Kidney (tissue), 14 donors: Measurements from ENCODE around the gene CD37. TPM values are rescaled to one million over a fixed set of nuclear protein-coding genes. Genes with fewer than 3 reads are reported as not detected.

Source experiments
- DNase-seq, 5 donors: peaks; one replicate each; pipeline ENCODE4 v3.0.0-alpha.2; 2013 to 2020
- FAIRE-seq: peaks from 2 replicates; lab custom pipeline; 2012; peaks lifted over from hg19 to GRCh38; lab: Jason Lieb, UNC
- H3K27ac ChIP-seq, 2 donors: one replicate each; pipeline ENCODE4 v1.7.0; 2013; ENCODE audit warnings: low read depth in 2 of 2, low read length in 2 of 2, inconsistent platforms in 1 of 2
- H3K27me3 ChIP-seq: one replicate; pipeline ENCODE4 v1.7.1; 2013; ENCODE audit warnings: low read length, inconsistent platforms; ENCODE audit not compliant: control insufficient read depth, insufficient read depth
- H3K36me3 ChIP-seq, 3 donors: one replicate each; pipeline versions ENCODE4 v1.7.0 to v1.7.1; 2013; ENCODE audit warnings: low read length in 3 of 3, control low read depth in 1 of 3, inconsistent platforms in 1 of 3; ENCODE audit not compliant: insufficient read depth in 3 of 3, control insufficient read depth in 2 of 3
- H3K4me1 ChIP-seq, 3 donors: one replicate each; pipeline versions ENCODE4 v1.7.0 to v1.7.1; 2013; ENCODE audit warnings: low read length in 3 of 3, inconsistent platforms in 1 of 3, low read depth in 1 of 3; ENCODE audit not compliant: control insufficient read depth in 2 of 3, insufficient read depth in 2 of 3
- H3K4me3 ChIP-seq, 3 donors: one replicate each; pipeline versions ENCODE4 v1.7.0 to v1.8.1; 2013; ENCODE audit warnings: low read length in 3 of 3, control low read depth in 1 of 3, inconsistent platforms in 1 of 3
- H3K9ac ChIP-seq, 3 donors: one replicate each; pipeline versions ENCODE4 v1.7.0 to v1.7.1; 2013; ENCODE audit warnings: low read length in 3 of 3, control low read depth in 1 of 3, inconsistent platforms in 1 of 3
- H3K9me3 ChIP-seq, 3 donors: one replicate each; pipeline versions ENCODE4 v1.7.0 to v1.7.1; 2013; ENCODE audit warnings: low read length in 3 of 3, control low read depth in 1 of 3, inconsistent platforms in 1 of 3; ENCODE audit not compliant: control insufficient read depth in 2 of 3, insufficient read depth in 1 of 3
- intact Hi-C: fragments of 100-400 bp; cut with DNase I; formaldehyde crosslinking; loops from one replicate; pipeline ENCODE4 v1.11.1; 2022
- polyA plus RNA-seq: library from polyadenylated mRNA; stranded (reverse); fragments of 350-450 nt; fragmentation: Illumina TruSeq; extraction: RNeasy Lipid Tissue Mini Kit (QIAGEN cat#74804); gene quantifications from one replicate; pipeline ENCODE4 v1.2.3, GENCODE V29; 2014; ENCODE audit warnings: low read depth, low replicate concordance; ENCODE audit not compliant: insufficient read depth
- total RNA-seq: library from RNA; stranded (reverse); fragmentation: NEBNext Ultra II Directional; extraction: Animal tissue kit (Norgen Biotek cat#: 25700); gene quantifications from one replicate; pipeline ENCODE4 v1.2.1, GENCODE V29; 2021
- TF ChIP-seq, protein P1 (sequence below): IDR thresholded peaks from 3 replicates; pipeline ENCODE4 v1.5.1; 2012; ENCODE audit warnings: mild to moderate bottlenecking, moderate library complexity, borderline replicate concordance; ENCODE audit not compliant: insufficient read depth; ENCODE audit errors: extremely low read depth
- donor health status: control.
- donor health status: control.
- donor health status: control.
- donor health status: control.
- donor health status: control.
- donor health status: DM: yes; HTN: yes; CAD: no.
- donor health status: Normal renal cell carcinoma (clear cell type).

CD37 gene
- total and polyA plus RNA-seq, 2 donors from 2014 or later: 3.8 to 35.7 TPM

DNA sequence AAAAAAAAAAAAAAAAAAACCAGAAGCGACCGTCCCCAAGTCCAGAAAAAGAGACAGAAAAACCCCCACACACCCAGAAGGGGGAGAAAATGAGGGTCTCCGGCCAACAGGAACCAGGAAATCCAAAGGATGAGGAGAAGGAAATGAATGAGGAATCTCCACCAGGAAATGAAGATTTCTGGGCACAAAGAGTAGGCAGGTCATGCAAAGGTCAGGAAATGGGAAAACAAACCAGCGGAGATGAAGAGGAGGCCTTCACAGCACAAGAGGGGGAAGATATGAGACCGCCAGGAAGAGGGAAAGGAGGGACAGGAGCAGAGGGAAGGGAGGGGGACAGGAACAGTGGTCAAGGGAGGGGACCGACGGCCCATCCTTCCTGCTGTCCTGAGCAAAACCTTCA, 21.2 kb downstream of the CD37 start:
- peak overlapping the region; percentile 29 to 83 for H3K27ac ChIP-seq
- H3K4me1 ChIP-seq: peaks cover 0 to 8% (median 0%) of the 10 kb centered on the region in 3 donors
- TF ChIP-seq, protein P1, sequence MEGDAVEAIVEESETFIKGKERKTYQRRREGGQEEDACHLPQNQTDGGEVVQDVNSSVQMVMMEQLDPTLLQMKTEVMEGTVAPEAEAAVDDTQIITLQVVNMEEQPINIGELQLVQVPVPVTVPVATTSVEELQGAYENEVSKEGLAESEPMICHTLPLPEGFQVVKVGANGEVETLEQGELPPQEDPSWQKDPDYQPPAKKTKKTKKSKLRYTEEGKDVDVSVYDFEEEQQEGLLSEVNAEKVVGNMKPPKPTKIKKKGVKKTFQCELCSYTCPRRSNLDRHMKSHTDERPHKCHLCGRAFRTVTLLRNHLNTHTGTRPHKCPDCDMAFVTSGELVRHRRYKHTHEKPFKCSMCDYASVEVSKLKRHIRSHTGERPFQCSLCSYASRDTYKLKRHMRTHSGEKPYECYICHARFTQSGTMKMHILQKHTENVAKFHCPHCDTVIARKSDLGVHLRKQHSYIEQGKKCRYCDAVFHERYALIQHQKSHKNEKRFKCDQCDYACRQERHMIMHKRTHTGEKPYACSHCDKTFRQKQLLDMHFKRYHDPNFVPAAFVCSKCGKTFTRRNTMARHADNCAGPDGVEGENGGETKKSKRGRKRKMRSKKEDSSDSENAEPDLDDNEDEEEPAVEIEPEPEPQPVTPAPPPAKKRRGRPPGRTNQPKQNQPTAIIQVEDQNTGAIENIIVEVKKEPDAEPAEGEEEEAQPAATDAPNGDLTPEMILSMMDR: no peak
- H3K4me3 ChIP-seq: no peak overlapping the region
- FAIRE-seq (no peak), DNase-seq (peak in 1 of 5 donors; percentile 29)
- intact Hi-C loops: no loop called here
- no peak overlapping the region for H3K9ac ChIP-seq
- no peaks in the 10 kb centered on the region for H3K9me3 ChIP-seq
- H3K36me3 ChIP-seq: peaks cover 0 to 2% (median 2%) of the 10 kb centered on the region in 3 donors
- H3K27me3 ChIP-seq: no peaks in the 10 kb centered on the region

- no peaks in the 10 kb centered on the region for H3K27me3 ChIP-seq
- FAIRE-seq (no peak), DNase-seq (no peak)
- intact Hi-C loops: no loop called here
- H3K27ac ChIP-seq: peak overlapping the region; percentile 29 to 83
- TF ChIP-seq, protein P1: no peak
- H3K4me3 ChIP-seq: no peak overlapping the region
- H3K9me3 ChIP-seq: no peaks in the 10 kb centered on the region
- no peak overlapping the region for H3K9ac ChIP-seq
- H3K4me1 ChIP-seq: peaks cover 0 to 8% (median 0%) of the 10 kb centered on the region in 3 donors
- peaks cover 0 to 2% (median 2%) of the 10 kb centered on the region in 3 donors for H3K36me3 ChIP-seq
Measured at GRCh38 chr19:49357186-49357585, 22.0 kb downstream of the CD37 start.

DNA sequence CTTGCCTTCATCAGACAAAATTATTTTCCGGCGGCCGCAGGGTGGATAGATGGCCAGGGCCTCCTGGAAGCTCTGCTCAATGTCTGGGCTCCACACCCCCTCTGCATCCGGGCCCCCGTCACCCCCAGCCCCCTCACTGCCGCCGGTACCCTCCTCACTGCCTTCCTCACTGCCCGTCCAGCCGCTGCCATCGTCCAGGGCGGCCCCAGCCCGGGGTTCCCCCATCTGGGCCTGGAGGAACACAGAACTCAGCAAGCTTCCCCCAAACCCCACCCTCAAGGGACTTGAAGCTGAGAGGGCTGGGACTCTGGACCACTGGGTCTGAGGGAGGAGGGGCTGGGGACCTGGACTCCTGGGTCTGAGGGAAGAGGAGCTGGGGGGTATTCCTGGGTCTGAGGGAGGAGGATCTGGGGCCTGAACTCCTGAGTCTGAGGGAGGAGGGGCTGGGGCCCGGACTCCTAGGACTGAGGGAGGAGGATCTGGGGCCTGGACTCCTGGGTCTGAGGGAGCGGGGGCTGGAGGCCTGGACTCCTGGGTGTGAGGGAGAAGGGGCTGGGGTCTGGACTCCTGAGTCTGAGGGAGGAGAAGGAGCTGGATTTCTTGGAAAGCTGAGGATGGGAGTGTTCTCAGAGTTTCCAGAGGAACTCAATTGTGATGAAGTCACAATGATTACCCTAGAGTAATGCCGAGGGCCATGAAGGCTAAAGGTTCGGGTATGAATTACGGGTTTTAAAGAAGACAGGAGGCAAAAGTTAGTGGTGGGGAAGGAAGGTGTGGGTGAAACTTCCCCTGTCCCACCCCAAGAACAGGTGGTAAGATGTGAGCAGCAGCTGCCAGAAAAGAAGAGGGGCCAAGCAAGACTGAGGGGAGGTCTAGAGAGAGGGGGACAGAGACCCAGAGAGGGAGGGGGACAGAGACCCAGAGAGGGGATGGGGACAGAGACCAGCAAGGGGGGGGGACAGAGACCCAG, 24.9 kb downstream of the CD37 start:
- Histone ChIP-seq H3K9ac (no peak overlapping the region), H3K27ac (peak overlapping the region; percentile 43 to 78), H3K27me3 (no peaks in the 10 kb centered on the region), H3K9me3 (no peaks in the 10 kb centered on the region), H3K4me1 (peaks cover 0 to 13% (median 0%) of the 10 kb centered on the region in 3 donors), H3K4me3 (peak overlapping the region in 1 of 3 donors; percentile 11), H3K36me3 (peaks cover 0 to 2% (median 0%) of the 10 kb centered on the region in 3 donors)
- DNase-seq: no peak
- no peak for FAIRE-seq
- intact Hi-C loops: no loop called here
- TF ChIP-seq, protein P1: no peak
